TTC549 (cell line): ENCODE measurements around the gene C19orf33.

Source experiments
- FAIRE-seq: peaks from 2 replicates; lab custom pipeline; 2012; peaks lifted over from hg19 to GRCh38; lab: Jason Lieb, UNC

C19orf33 gene

DNA sequence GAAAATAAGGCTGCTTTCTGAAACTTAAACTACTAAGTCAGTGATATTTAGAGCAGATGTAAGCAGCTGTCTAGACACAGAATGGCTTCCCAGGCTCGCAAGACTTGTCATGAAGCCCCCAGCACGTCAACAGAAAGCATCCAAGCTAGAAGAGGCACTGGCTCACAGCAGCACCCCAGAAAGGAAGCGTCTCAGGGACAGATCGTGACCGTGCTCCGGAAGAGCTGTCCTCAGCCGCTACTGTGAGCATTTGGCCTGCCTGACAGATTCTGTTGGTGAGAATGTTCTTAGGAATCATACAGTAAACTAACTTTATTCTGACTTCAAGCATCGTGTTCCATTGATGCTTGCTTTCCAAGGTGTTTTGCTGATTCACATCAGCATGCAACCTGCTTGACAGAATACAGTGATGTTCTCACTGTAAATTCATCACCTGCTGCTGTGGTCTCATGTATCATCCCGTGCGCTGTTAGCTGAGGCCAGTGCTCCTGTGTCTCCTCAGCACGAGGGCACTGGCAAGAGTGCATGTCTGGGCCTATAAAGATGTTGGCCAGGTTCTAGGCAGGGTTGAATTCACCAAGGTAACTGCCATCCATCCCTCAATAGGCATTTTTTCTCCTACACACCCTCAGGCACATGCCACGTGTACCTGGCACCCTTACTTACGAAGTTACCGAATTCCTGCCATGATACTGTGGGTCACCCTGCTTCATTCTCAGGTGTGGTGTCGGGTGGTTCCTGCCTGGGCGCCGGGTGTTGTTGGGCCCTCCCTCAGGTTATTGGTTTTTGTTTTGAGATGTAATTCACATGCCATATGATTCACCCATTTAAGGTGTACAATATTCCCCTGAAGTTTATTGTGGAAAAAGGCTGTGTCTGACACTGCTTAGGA, 23.8 kb upstream of the C19orf33 start:
- no peak for FAIRE-seq

- FAIRE-seq = no peak
Measured at GRCh38 chr19:38281811-38282566, 22.1 kb upstream of the C19orf33 start.

DNA sequence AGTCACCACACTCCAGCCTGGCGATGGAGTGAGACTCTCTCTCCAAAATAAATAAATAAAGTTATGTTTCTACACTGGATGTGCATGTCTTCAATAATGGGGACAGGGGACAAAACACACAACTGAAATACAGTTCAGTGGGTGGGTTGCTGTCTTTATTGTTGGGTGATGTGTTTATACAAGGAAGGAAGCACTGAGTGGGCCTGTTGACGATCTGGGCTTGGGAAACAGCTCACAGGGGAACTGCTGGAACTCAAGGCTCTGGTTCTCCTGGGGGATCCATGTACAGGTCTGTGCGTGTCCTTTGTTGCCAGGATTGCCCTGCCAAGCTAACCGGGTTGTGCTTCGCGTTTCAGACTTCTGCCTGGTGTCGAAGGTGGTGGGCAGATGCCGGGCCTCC, 20.8 kb upstream of the C19orf33 start:
- FAIRE-seq = no peak

DNA sequence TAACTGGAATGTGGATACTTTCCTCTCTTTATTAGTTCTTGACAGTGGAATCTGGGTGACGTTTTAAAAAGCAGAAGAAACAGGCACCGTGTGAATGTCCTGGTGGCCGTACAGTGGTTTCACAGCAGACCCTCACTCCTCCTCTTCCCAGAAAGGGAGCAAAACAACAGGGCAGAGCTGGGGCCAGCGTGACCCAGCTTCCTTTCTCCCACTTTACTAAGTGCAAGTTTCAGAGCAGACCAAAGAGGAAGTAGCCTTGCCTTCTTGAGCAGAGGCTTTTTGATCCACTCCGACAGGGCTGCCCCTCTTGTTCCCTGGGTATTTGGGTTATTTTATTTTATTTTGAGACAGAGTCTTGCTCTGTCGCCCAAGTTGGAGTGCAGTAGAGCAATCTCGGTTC, 19.6 kb upstream of the C19orf33 start:
- no peak for FAIRE-seq

DNA sequence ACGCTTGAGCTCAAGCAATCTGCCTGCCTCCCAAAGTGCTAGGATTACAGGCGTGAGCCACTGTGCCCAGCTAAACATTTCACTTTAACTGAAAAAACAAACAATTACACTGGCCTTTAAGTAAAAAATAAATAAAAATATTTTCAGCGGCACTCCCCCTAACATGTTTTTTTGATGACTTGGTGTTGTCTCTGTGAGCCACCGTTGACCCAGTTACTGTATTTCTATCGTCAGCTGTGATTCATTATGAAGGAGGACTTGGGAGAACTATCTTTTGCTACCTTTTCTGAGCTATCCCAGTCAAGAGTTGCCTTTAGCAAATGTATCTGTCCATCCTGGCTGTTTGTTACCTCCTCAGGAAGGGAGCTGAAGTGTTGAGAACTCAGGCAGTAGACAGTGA, 18.5 kb upstream of the C19orf33 start:
- no peak for FAIRE-seq

GRCh38 chr19:38287604-38288003, 16.4 kb upstream of the C19orf33 start:
- no peak for FAIRE-seq

DNA sequence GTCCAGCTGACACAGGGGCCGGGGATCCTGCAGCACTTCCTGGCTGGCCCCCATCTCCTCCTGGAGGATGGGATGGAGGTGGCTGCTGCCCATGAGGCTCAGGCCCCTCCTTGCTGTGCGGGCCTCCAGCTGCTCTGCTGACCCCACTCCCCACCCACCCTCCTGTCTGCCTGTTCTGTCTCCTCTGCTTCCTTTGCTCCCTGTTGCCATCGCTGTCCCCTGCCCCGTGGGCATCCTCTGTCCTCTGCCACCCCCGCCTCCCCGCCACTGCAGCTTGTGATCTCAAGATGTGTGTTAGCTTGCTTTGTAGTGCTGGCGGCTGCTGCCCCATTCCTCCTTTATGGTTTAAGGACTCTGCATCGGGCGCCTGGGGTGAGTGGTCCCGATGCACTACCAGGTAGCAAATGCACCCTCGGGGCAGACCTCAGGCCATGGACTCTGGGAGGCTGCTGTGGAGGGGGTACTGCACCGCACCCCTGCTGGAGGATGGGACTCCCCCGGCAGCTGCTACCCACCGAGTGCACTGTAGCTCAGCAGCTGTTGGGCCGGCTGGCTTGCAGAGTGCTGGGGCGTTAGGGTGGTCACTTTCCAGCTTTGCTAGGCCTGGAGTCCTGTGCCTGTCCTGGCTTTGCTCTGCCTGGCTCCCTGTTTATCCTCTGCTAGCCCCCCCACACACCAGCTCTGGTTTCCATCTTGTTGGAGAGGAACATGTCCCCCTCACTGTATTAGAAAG, 15.8 kb upstream of the C19orf33 start:
- FAIRE-seq = no peak

GRCh38 chr19:38289955-38290354, 14.1 kb upstream of the C19orf33 start:
- FAIRE-seq = no peak

GRCh38 chr19:38290631-38291147, 13.4 kb upstream of the C19orf33 start:
- no peak for FAIRE-seq

DNA sequence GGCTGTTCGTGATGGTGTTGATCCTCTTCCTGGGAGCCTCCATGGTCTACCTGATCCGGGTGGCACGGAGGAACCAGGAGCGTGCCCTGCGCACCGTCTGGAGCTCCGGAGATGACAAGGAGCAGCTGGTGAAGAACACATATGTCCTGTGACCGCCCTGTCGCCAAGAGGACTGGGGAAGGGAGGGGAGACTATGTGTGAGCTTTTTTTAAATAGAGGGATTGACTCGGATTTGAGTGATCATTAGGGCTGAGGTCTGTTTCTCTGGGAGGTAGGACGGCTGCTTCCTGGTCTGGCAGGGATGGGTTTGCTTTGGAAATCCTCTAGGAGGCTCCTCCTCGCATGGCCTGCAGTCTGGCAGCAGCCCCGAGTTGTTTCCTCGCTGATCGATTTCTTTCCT, 12.2 kb upstream of the C19orf33 start:
- FAIRE-seq = no peak

GRCh38 chr19:38293281-38293680, 10.8 kb upstream of the C19orf33 start:
- FAIRE-seq = no peak

GRCh38 chr19:38294090-38294489, 10.0 kb upstream of the C19orf33 start:
- no peak for FAIRE-seq

DNA sequence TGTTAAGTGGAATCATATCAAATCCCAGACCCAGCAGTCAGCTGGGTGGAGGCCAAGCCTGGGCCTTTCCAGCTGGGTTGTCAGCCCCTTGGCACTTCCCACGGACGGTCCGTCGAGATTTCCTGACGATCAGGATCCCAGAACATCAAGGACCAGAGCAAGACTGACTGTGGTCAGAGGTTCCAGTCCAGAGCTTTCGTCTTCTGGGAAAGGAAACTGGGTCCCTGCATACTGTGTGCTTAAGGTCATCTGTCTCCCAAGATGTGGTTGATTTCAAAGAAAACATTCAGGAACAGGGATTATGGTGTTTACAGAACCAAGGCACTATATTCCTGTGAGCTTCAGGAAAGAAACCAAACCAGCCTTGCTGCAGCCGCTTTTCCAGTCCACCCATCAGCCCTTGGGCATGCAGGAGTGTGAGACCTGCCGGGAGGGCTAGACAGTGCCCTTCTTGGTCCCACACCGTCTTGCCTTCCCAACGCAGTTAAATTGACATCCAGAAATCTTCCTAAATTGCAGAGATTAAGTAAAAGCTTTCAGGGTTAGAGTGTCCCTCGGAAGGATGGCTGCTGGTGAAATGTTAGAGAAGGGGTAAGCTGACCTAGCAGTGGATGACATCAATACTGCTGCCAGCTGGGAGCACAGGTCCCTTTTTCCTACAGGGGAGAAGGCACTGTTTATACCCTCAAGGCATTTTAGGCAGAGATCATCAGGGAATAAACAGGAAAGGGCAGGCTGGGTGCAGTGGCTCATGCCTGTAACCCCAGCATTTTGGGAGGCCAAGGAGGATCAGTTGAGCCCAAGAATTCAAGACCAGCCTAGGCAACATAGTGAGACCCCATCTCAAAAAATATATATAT, 5.0 kb upstream of the C19orf33 start:
- FAIRE-seq = no peak

- FAIRE-seq = no peak
Measured at GRCh38 chr19:38304352-38304865, 358 bp downstream of the C19orf33 start.

DNA sequence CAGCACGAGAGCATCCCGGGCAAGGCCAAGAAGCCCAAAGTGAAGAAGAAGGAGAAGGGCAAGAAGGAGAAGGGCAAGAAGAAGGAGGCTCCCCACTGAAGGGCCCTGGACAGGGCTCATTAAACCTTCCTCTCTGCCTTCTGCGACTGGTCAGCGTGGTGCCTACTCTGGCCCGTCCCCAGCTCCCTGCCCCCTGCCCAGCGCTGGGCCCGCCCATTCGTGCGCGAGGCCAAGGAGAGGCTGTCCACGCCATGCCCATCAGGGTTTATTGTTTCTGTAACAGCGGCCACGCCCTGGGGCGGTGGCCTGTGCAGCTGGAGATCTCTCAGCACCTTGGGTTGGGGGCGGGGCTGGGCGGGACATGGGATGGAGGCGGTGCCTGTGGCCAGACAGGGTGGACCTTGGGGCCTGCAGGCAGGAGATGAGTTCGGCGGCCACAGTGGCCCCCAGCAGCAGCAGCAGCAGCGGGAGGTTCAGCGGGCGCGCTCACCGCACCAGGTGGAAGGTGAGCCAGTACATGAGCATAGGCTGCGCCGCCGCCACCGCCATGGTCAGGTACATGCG, 897 bp downstream of the C19orf33 start:
- no peak for FAIRE-seq

- no peak for FAIRE-seq
Measured at GRCh38 chr19:38306236-38306635, 2.2 kb downstream of the C19orf33 start.

GRCh38 chr19:38307076-38307475, 3.0 kb downstream of the C19orf33 start:
- no peak for FAIRE-seq

DNA sequence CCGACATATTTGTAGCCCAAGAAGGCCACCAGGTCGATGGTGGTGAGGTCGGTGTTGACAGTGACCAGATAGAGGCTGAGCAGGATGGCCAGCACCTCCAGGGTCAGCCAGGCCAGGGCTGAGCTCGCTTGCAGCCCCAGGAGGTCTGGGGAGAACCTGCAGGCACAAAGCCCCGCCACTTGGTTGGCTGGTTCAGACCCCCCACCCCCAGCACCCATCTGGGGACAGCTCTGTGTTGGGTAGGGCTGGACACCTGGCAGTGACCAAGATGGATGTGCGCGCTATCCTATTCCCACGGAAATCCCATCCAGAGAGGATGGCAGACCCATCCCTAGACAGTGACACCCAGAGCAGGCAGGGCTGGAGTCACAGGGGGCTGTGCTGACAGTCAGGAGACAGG, 3.5 kb downstream of the C19orf33 start:
- no peak for FAIRE-seq

GRCh38 chr19:38308006-38308766, 4.1 kb downstream of the C19orf33 start:
- no peak for FAIRE-seq

DNA sequence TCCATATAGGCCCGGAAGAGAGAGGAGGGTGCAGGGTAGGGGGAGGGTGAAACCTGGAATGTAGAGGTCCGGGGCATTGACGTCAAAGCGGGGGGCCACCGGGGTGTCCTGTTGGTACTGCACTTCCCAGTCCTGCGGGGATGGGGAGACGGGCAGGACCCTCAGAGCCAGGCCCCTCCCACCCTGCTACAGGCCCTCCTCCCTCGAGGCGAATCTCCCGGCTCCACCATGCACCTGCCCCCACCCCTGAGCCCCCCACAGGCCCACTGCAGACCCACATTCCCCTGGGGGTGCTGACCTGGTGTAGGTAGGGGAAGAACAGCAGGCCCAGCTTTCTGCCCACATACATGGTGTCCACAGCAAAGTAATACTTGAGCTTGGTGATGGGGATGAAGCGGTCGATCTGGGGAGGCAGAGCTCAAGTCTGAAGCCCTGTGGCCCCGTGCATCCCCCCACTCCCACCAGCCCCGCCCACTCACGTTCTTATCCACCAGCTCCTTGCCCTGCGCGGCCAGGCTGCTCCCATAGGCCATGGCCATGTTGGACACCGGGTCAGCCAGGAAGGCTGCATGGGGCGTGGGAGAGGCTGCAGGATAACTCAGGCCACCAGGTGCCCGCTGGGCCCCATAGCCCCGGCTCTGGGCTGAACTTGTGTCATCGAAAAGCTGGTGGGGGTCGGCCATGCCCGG, 5.0 kb downstream of the C19orf33 start:
- FAIRE-seq = no peak
